Memory B cell (primary cell): ENCODE results near the gene ELAVL2.

ENCODE experiments used
- ATAC-seq: fragments of 150-1000 bp; cut with Tn5 transposase; 2 replicates; pipeline ENCODE4 v1.10.0; 2021; ENCODE audit warnings: low read depth, mild to moderate bottlenecking, moderate library complexity
- DNase-seq, 2 donors: peaks; one replicate each; pipeline ENCODE4 v3.0.0; 2022; ENCODE audit warnings: low spot score in 2 of 2
- H3K27ac Mint-ChIP-seq: one replicate; pipeline ENCODE4 v1.8.0; 2022; ENCODE audit warnings: mild to moderate bottlenecking, moderate library complexity, mixed read lengths
- H3K27me3 Mint-ChIP-seq: one replicate; pipeline ENCODE4 v1.8.0; 2022; ENCODE audit warnings: mixed read lengths
- H3K36me3 Mint-ChIP-seq: one replicate; pipeline ENCODE4 v1.8.0; 2022; ENCODE audit warnings: mild to moderate bottlenecking, mixed read lengths
- H3K4me1 Mint-ChIP-seq: one replicate; pipeline ENCODE4 v1.8.0; 2022; ENCODE audit warnings: mixed read lengths
- H3K4me3 Mint-ChIP-seq: one replicate; pipeline ENCODE4 v1.8.0; 2022; ENCODE audit warnings: mild to moderate bottlenecking, moderate library complexity, mixed read lengths
- H3K9me3 Mint-ChIP-seq: one replicate; pipeline ENCODE4 v1.8.0; 2022; ENCODE audit warnings: mixed read lengths

Gene ELAVL2

DNA sequence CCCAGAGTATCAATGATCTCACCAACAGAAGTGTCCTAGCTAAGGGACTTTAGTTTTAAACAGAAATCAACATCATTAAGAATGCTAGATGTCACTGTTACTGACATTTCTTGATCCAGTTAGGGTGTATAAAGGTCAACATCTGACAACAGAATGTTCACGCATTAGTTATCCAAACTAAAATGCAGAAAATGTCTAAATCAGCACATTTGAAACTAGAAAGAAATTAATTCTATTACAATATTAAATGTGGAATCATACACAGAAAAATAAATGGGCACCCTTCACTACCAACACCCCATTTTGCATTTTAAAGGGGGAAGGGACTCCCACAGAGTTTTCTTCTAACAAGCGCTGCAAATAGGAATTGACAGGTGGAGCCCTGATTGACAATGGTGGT lies 24.5 kb downstream of the ELAVL2 start:
- H3K4me1 Mint-ChIP-seq: no peaks in the 10 kb centered on the region
- no peak overlapping the region for H3K27ac Mint-ChIP-seq
- no peaks in the 10 kb centered on the region for H3K36me3 Mint-ChIP-seq
- peaks cover 2% of the 10 kb centered on the region for H3K9me3 Mint-ChIP-seq
- DNase-seq (no peak), ATAC-seq (no peak)
- no peaks in the 10 kb centered on the region for H3K27me3 Mint-ChIP-seq
- no peak overlapping the region for H3K4me3 Mint-ChIP-seq

GRCh38 chr9:23799521-23799920 lies 26.5 kb downstream of the ELAVL2 start:
- Mint-ChIP-seq H3K4me3 (no peak overlapping the region), H3K36me3 (no peaks in the 10 kb centered on the region), H3K9me3 (peaks cover 2% of the 10 kb centered on the region), H3K4me1 (no peaks in the 10 kb centered on the region), H3K27me3 (no peaks in the 10 kb centered on the region), H3K27ac (no peak overlapping the region)
- ATAC-seq (no peak), DNase-seq (no peak)

- DNase-seq: no peak
- no peak for ATAC-seq
- H3K27ac Mint-ChIP-seq: no peak overlapping the region
- no peaks in the 10 kb centered on the region for H3K36me3 Mint-ChIP-seq
- peaks cover 2% of the 10 kb centered on the region for H3K9me3 Mint-ChIP-seq
- H3K4me1 Mint-ChIP-seq: no peaks in the 10 kb centered on the region
- no peak overlapping the region for H3K4me3 Mint-ChIP-seq
- H3K27me3 Mint-ChIP-seq: no peaks in the 10 kb centered on the region
Measured at GRCh38 chr9:23798325-23798724, 27.7 kb downstream of the ELAVL2 start.

- Mint-ChIP-seq H3K4me3 (no peak overlapping the region), H3K9me3 (no peaks in the 10 kb centered on the region), H3K27ac (no peak overlapping the region), H3K4me1 (no peaks in the 10 kb centered on the region), H3K36me3 (no peaks in the 10 kb centered on the region), H3K27me3 (no peaks in the 10 kb centered on the region)
- no peak for ATAC-seq
- no peak for DNase-seq
Measured at GRCh38 chr9:23796209-23796608, 29.8 kb downstream of the ELAVL2 start.

GRCh38 chr9:23790351-23791260 lies 35.4 kb downstream of the ELAVL2 start:
- Mint-ChIP-seq H3K36me3 (no peaks in the 10 kb centered on the region), H3K4me3 (no peak overlapping the region), H3K27me3 (no peaks in the 10 kb centered on the region), H3K27ac (no peak overlapping the region), H3K9me3 (peaks cover 4% of the 10 kb centered on the region), H3K4me1 (no peaks in the 10 kb centered on the region)
- DNase-seq (no peak), ATAC-seq (no peak)

GRCh38 chr9:23789529-23790254 lies 36.3 kb downstream of the ELAVL2 start:
- H3K4me1 Mint-ChIP-seq: no peaks in the 10 kb centered on the region
- no peaks in the 10 kb centered on the region for H3K36me3 Mint-ChIP-seq
- no peak for ATAC-seq
- DNase-seq: no peak
- no peak overlapping the region for H3K4me3 Mint-ChIP-seq
- no peak overlapping the region for H3K27ac Mint-ChIP-seq
- H3K9me3 Mint-ChIP-seq: peaks cover 4% of the 10 kb centered on the region
- H3K27me3 Mint-ChIP-seq: no peaks in the 10 kb centered on the region

DNA sequence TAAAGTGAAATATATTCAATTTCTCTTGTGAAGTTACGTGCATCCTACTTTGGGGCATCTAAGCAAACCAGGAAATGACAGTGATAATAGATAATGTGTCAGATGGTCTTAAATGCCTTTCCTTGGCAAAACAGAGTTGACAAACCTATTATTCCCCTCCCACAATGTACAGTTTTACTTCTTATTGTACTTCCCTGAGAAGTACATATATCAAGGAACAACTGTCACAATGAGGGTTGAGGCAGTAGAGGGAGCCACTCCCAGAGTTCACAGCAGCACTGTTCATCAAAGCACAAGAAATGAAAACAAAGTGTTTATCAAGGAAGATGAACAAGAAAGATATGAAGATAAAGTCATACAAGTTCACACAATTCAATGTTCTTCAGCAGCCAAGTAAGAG lies 41.1 kb downstream of the ELAVL2 start:
- Mint-ChIP-seq H3K27ac (no peak overlapping the region), H3K9me3 (peaks cover 2% of the 10 kb centered on the region), H3K4me3 (no peak overlapping the region), H3K4me1 (no peaks in the 10 kb centered on the region), H3K27me3 (no peaks in the 10 kb centered on the region), H3K36me3 (no peaks in the 10 kb centered on the region)
- ATAC-seq: no peak
- DNase-seq: no peak

- no peaks in the 10 kb centered on the region for H3K27me3 Mint-ChIP-seq
- no peaks in the 10 kb centered on the region for H3K4me1 Mint-ChIP-seq
- ATAC-seq (no peak), DNase-seq (no peak)
- H3K36me3 Mint-ChIP-seq: no peaks in the 10 kb centered on the region
- peaks cover 2% of the 10 kb centered on the region for H3K9me3 Mint-ChIP-seq
- H3K4me3 Mint-ChIP-seq: no peak overlapping the region
- no peak overlapping the region for H3K27ac Mint-ChIP-seq
Measured at GRCh38 chr9:23783509-23783908, 42.5 kb downstream of the ELAVL2 start.

- H3K4me3 Mint-ChIP-seq: no peak overlapping the region
- no peaks in the 10 kb centered on the region for H3K4me1 Mint-ChIP-seq
- DNase-seq: no peak
- peaks cover 6% of the 10 kb centered on the region for H3K9me3 Mint-ChIP-seq
- H3K36me3 Mint-ChIP-seq: no peaks in the 10 kb centered on the region
- H3K27me3 Mint-ChIP-seq: no peaks in the 10 kb centered on the region
- ATAC-seq: no peak
- H3K27ac Mint-ChIP-seq: no peak overlapping the region
Measured at GRCh38 chr9:23779220-23779619, 46.8 kb downstream of the ELAVL2 start.

- ATAC-seq (no peak), DNase-seq (no peak)
- Mint-ChIP-seq H3K9me3 (peaks cover 4% of the 10 kb centered on the region), H3K36me3 (no peaks in the 10 kb centered on the region), H3K4me3 (no peak overlapping the region), H3K27me3 (no peaks in the 10 kb centered on the region), H3K27ac (no peak overlapping the region), H3K4me1 (no peaks in the 10 kb centered on the region)
Measured at GRCh38 chr9:23777328-23777727, 48.7 kb downstream of the ELAVL2 start.

GRCh38 chr9:23775549-23775948 lies 50.5 kb downstream of the ELAVL2 start:
- Mint-ChIP-seq H3K4me1 (no peaks in the 10 kb centered on the region), H3K27me3 (no peaks in the 10 kb centered on the region), H3K27ac (no peak overlapping the region), H3K36me3 (no peaks in the 10 kb centered on the region), H3K4me3 (no peak overlapping the region), H3K9me3 (peaks cover 4% of the 10 kb centered on the region)
- ATAC-seq (no peak), DNase-seq (no peak)

- Mint-ChIP-seq H3K27me3 (no peaks in the 10 kb centered on the region), H3K27ac (no peak overlapping the region), H3K9me3 (peaks cover 7% of the 10 kb centered on the region), H3K36me3 (no peaks in the 10 kb centered on the region), H3K4me3 (no peak overlapping the region), H3K4me1 (no peaks in the 10 kb centered on the region)
- ATAC-seq: no peak
- DNase-seq: no peak
Measured at GRCh38 chr9:23774266-23774665, 51.8 kb downstream of the ELAVL2 start.

DNA sequence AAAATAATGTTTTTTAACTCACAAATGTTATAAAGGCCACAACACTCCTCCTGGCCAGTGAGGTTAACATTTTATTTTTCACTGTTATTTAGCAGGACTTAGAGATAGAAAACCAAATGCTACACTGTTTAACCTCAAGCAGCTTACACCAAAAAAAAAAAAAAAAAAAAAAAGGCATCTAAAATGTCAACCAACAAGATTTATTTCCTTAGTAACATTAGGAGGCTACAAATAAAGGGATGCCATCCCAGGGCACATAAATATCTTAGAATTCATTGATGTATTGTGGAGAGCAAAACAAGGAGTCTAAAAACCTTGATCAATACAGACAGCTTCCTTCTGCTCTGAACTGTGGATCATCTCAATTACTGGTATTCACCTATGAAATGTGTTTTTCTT lies 53.7 kb downstream of the ELAVL2 start:
- no peak overlapping the region for H3K27ac Mint-ChIP-seq
- ATAC-seq: no peak
- peaks cover 7% of the 10 kb centered on the region for H3K9me3 Mint-ChIP-seq
- H3K36me3 Mint-ChIP-seq: no peaks in the 10 kb centered on the region
- H3K27me3 Mint-ChIP-seq: no peaks in the 10 kb centered on the region
- DNase-seq: no peak
- H3K4me1 Mint-ChIP-seq: no peaks in the 10 kb centered on the region
- H3K4me3 Mint-ChIP-seq: no peak overlapping the region

GRCh38 chr9:23771746-23772384 lies 54.2 kb downstream of the ELAVL2 start:
- ATAC-seq (no peak), DNase-seq (no peak)
- Mint-ChIP-seq H3K27ac (no peak overlapping the region), H3K4me3 (no peak overlapping the region), H3K9me3 (peaks cover 7% of the 10 kb centered on the region), H3K36me3 (no peaks in the 10 kb centered on the region), H3K4me1 (no peaks in the 10 kb centered on the region), H3K27me3 (no peaks in the 10 kb centered on the region)
